Large intestine (tissue), 3 donors: ENCODE measurements around the gene ITGA7. TPM values are rescaled to one million over a fixed set of nuclear protein-coding genes. Genes with fewer than 3 reads are reported as not detected.
A peak's percentile ranks its signal among the peaks of the same experiment; 100 is the strongest.

ENCODE experiments used
- DNase-seq, 2 donors: peaks; one replicate each; pipeline versions ENCODE4 v3.0.0 to v3.0.0-alpha.2; 2013
- H3K27ac ChIP-seq: one replicate; pipeline ENCODE4 v1.5.1; 2013; ENCODE audit warnings: low read length
- H3K27me3 ChIP-seq: 2 replicates; pipeline ENCODE4 v1.6.1; 2013; ENCODE audit warnings: low read length; ENCODE audit not compliant: control insufficient read depth, insufficient read depth
- H3K36me3 ChIP-seq: 2 replicates; pipeline ENCODE4 v1.6.1; 2013; ENCODE audit warnings: low read length; ENCODE audit not compliant: control insufficient read depth, insufficient read depth
- H3K4me1 ChIP-seq: one replicate; pipeline ENCODE4 v1.6.1; 2013; ENCODE audit warnings: low read length; ENCODE audit not compliant: control insufficient read depth, insufficient read depth
- H3K4me3 ChIP-seq: one replicate; pipeline ENCODE4 v1.5.1; 2013; ENCODE audit warnings: low read length
- H3K9me3 ChIP-seq: one replicate; pipeline ENCODE4 v1.6.1; 2013; ENCODE audit warnings: mild to moderate bottlenecking, low read depth, low read length, moderate library complexity; ENCODE audit not compliant: control insufficient read depth
- WGBS: methylation state at CpG from one replicate; pipeline ENCODE4 v1.1.5; 2013; ENCODE audit warnings: low lambda C conversion rate; ENCODE audit not compliant: insufficient coverage; 5-methylcytosine and 5-hydroxymethylcytosine counted together
- polyA plus RNA-seq: library from polyadenylated mRNA; unstranded; fragments of 120-200 nt; gene quantifications from one replicate; pipeline ENCODE4 v1.2.1, GENCODE V29; 2013

The ITGA7 gene
- polyA plus RNA-seq, 1 donor, result 29.6 TPM

DNA sequence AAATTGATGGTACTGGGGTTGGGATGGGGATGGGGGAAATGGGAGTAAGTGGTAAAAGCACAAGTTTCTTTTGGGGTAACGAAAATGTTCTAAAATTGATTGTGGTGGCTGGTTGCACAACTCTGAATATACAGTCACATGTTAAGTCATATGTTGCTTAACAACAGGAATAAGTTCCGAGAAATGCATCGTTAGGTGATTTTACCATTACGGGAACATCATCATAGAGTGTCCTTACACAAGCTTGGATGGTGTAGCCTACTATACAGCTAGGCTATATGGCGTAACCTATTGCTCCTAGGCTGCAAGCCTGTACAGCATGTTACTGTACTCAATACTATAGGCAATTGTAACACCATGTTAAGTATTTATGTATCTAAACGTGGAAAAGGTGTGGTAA, 31.0 kb downstream of the ITGA7 start:
- WGBS, result no CpG with 5 or more reads among the region's 6 CpGs
- peak in 1 of 2 donors; percentile 34 for DNase-seq
- no peaks in the 10 kb centered on the region for H3K36me3 ChIP-seq

DNA sequence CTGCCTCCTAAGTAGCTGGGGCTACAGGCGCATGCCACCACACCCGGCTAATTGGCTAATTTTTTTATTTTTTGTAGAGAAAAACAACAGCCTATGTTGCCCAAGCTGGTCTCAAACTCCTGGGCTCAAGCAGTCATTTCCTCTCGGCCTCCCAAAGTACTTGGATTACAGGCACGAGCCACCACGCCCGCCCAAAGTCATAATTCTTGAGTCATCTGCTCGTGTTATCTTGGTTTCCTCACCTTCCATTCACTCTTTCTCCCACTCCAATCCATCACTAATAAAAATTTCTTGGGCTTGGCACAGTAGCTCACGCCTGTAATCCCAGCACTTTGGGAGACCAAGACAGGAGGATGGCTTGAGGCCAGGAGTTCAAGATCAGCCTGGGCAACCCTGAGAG, 32.0 kb downstream of the ITGA7 start:
- no peaks in the 10 kb centered on the region for H3K27me3 ChIP-seq
- H3K4me1 ChIP-seq, result peaks cover 5% of the 10 kb centered on the region
- no peaks in the 10 kb centered on the region for H3K36me3 ChIP-seq
- no peak for DNase-seq
- WGBS, result 40% methylated on average over 1 of the region's 8 CpGs
- H3K9me3 ChIP-seq, result no peaks in the 10 kb centered on the region
- H3K4me3 ChIP-seq, result no peak overlapping the region
- H3K27ac ChIP-seq, result no peak overlapping the region

More for the DNA sequence above, 31.0 kb downstream of the ITGA7 start:
- no peaks in the 10 kb centered on the region for H3K27me3 ChIP-seq
- no peaks in the 10 kb centered on the region for H3K9me3 ChIP-seq
- H3K4me3 ChIP-seq, result no peak overlapping the region
- H3K4me1 ChIP-seq, result peaks cover 8% of the 10 kb centered on the region
- no peak overlapping the region for H3K27ac ChIP-seq

DNA sequence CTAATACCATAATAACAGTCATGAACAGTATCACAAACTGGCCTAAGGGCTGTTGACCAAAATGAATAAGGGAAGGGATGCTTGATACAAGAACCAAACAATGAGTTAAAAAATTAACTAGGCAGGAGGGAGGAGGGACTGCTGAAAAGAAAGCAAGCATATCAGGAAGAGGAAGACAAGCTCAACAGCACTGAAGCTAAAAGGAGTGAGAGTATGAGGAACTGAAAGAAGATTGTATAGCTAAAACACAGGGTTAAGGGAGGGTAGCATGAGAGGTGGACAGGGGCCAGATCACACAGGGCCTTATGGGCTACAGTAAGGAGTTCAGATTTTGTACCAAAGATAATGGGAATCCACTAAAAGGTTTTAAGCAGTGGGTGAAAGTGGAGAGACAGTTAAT, 34.1 kb downstream of the ITGA7 start:
- Histone ChIP-seq H3K4me1 (peaks cover 12% of the 10 kb centered on the region), H3K36me3 (no peaks in the 10 kb centered on the region), H3K27ac (no peak overlapping the region), H3K9me3 (no peaks in the 10 kb centered on the region), H3K27me3 (no peaks in the 10 kb centered on the region), H3K4me3 (no peak overlapping the region)
- DNase-seq, result no peak

DNA sequence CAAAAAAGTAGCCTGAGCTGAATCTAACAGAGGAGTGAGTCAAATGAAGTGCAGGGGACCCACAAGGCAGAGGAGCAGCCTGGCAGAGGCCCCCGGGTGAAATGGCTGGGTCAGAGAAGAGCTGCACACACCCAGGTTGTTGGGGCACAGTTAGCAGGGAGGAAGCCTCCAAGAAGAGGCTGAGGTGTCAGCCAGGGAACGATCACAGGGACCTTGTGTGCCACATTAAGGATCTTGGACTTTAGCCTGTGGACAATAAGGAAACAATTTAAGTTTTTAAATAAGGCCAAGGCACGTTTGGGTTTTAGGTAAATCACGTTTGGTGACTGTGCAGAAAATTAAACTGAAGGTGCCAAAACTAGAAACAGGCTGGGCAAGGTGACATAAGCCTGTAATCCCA, 36.0 kb downstream of the ITGA7 start:
- no CpG with 5 or more reads among the region's 4 CpGs for WGBS
- Histone ChIP-seq H3K4me1 (peaks cover 12% of the 10 kb centered on the region), H3K36me3 (no peaks in the 10 kb centered on the region), H3K4me3 (no peak overlapping the region), H3K27me3 (no peaks in the 10 kb centered on the region), H3K27ac (peak overlapping the region; percentile 19), H3K9me3 (no peaks in the 10 kb centered on the region)
- peak in 1 of 2 donors; percentile 51 for DNase-seq

DNA sequence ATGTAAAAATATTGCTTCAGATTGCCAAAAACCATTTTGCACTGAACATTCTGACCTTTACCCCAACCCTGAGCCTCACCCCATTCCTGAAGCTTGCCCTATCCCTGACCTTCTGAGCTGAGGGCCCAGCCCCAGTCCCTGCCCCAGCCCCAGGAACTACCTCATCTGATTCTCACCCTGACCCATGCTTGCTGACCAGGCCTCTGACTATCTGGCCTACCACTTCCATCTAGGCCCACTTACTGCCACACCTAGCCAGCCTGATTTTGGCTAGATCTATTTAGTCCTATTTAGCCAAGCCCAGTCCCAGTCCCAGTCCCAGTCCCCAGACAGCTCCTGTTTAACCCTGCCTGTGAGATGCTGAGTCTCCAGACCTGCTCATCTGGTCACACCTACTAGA, 37.4 kb downstream of the ITGA7 start:
- H3K9me3 ChIP-seq, result no peaks in the 10 kb centered on the region
- peaks cover 12% of the 10 kb centered on the region for H3K4me1 ChIP-seq
- peak overlapping the region; percentile 20 for H3K27ac ChIP-seq
- no peaks in the 10 kb centered on the region for H3K27me3 ChIP-seq
- no peak for DNase-seq
- no peaks in the 10 kb centered on the region for H3K36me3 ChIP-seq
- no peak overlapping the region for H3K4me3 ChIP-seq

DNA sequence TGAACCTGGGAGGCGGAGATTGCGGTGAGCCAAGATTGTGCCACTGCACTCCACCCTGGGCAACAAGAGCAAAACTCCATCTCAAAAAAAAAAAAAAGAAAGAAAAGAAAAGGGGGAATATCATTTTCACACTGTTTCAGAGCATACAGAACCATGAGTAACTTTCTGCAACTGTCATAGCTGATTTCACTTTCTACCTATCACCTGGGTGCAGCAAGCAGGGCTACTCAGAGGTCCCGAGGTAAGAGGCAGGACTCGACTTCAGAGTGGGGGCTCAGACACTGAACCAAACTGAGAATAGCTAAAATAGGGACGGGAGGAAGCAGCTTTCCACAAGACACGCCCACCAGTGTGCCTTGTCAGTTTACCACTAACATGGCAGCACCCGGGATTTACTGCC, 41.2 kb downstream of the ITGA7 start:
- no CpG with 5 or more reads among the region's 7 CpGs for WGBS
- Histone ChIP-seq H3K27ac (no peak overlapping the region), H3K9me3 (no peaks in the 10 kb centered on the region), H3K4me1 (peaks cover 9% of the 10 kb centered on the region), H3K4me3 (no peak overlapping the region), H3K36me3 (no peaks in the 10 kb centered on the region), H3K27me3 (no peaks in the 10 kb centered on the region)
- DNase-seq, result no peak

DNA sequence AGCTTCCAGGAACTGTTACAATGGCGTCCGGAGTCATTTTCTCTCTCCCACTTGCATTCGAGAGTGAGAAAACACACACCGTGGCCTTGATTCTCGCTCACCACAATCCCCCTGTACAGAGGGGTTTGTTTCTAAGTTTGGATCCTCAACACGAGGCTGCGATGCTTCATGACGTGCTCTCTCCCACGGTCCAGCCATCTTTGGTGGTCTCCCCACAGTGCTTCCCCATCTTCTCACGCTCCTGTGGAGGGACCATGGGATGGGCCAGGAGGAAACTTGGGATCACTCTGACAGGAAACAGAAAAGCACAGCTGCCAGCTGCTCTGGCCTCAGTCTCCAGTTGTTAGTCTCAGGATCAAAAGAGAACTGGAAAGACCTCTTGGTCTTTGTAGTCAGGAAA, 42.9 kb downstream of the ITGA7 start:
- DNase-seq, result no peak

DNA sequence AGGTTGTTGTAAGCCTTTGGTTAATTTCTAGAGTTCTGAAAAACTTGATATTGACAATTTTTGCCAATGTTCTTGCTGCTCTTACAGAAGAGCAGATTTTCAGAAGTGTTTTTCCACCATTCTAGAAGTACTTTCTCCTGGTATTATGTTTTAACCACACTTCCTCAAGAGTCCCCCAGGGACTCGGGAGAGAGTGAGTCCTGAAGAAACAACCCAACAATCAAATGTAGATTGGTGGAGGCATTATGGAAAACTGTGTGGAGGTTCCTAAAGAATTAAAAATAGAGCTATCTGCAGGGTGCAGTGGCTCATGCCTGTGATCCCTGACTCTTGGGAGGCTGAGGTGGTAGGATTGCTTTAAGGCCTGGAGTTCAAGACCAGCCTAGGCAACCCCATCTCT, 44.3 kb downstream of the ITGA7 start:
- Histone ChIP-seq H3K4me3 (no peak overlapping the region), H3K4me1 (peaks cover 11% of the 10 kb centered on the region), H3K27me3 (no peaks in the 10 kb centered on the region), H3K9me3 (no peaks in the 10 kb centered on the region), H3K36me3 (no peaks in the 10 kb centered on the region), H3K27ac (no peak overlapping the region)
- no CpG with 5 or more reads among the region's 1 CpG for WGBS
- DNase-seq, result no peak

More for the DNA sequence above, 42.9 kb downstream of the ITGA7 start:
- Histone ChIP-seq H3K9me3 (no peaks in the 10 kb centered on the region), H3K27me3 (no peaks in the 10 kb centered on the region), H3K4me3 (no peak overlapping the region), H3K4me1 (no peaks in the 10 kb centered on the region), H3K27ac (no peak overlapping the region), H3K36me3 (no peaks in the 10 kb centered on the region)
- WGBS, result no CpG with 5 or more reads among the region's 10 CpGs

DNA sequence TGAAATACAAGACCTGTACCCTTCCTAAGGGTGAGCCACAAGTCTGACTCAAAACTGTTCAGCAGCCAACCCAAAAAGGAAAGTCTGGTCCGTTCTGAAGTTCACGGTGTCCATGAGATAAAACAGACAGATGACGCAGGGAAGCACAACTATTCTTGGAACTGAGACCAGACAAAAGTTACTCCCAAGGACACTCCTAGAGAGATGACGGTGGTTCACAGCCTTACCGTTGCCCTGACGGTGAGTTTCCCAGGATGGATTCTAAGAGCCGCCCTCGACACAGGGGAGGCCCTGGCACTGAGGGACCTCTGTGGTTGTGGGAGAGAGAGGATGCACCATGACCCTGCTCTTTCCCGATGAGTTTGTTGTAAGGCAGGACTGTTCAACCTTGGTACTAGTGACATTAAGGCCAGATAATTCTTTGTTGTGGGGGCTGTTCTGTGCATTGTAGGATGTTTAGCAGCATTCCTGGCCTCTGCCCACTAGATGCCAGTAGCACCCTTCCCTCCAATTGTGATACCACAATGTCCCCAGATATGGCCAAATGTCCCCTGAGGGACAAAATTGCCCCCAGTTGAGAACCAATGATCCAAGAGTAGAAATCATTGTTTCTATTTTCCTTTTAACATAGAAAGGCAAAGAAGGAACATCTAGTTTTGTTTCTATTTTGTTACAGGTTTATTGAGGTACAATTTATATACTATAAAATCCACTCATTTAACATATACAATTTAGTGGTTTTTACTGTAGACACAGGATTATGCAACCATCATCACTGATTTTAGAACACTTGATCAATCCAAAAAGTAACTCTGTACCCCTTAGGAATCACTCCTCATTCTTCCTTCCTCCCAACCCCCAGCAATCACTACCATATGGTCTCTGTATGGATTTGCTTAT, 48.0 kb downstream of the ITGA7 start:
- no peaks in the 10 kb centered on the region for H3K9me3 ChIP-seq
- no peak overlapping the region for H3K4me3 ChIP-seq
- peak overlapping the region; percentile 90 for H3K27ac ChIP-seq
- H3K4me1 ChIP-seq, result peaks cover 35% of the 10 kb centered on the region
- H3K27me3 ChIP-seq, result no peaks in the 10 kb centered on the region
- no peaks in the 10 kb centered on the region for H3K36me3 ChIP-seq
- 70% methylated on average over 2 of the region's 9 CpGs for WGBS
- peak in 1 of 2 donors; percentile 57 for DNase-seq

DNA sequence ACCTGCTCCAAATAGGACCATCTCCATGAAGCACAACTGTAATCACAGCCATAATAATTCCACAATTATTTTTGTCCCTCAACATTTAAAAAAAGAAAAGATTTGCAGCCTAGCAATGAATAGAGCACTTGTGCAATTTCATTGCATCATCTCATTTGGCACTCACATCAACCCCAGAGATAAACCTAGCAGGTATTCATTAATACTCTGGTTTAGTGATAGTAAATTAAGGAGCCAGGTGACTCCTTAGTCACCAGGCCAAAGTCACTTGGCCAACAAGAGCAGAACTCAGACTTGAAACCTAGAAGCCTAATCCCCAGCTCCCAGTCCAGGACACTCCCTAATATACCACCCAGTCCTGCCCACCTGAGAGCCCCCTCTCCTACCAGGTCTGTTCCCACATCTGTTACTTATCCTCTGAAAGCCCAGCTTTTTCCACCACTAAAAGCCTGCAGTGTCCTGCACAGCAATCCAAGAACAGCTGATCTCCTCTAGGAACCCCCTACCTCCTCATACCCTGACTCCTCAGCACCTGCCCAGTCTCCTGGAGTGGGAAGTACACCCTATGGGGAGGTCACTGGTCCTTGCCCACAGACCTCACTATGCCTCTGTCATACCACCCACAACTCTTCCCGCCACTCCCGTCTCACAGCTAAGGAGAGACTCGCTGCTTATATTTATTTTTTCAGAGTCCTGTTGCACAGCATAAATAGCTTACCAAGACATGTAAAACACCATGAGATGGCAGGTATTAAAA, 48.9 kb downstream of the ITGA7 start:
- Histone ChIP-seq H3K4me1 (peaks cover 35% of the 10 kb centered on the region), H3K4me3 (no peak overlapping the region), H3K27ac (peak overlapping the region; percentile 90), H3K9me3 (no peaks in the 10 kb centered on the region), H3K36me3 (no peaks in the 10 kb centered on the region), H3K27me3 (no peaks in the 10 kb centered on the region)
- peak; percentile 85 to 90 for DNase-seq
- WGBS, result no CpG with 5 or more reads among the region's 3 CpGs
